Measurements from ENCODE around the gene CFAP221.
"Not testable (repeated sequence)": the region's sequence is repeated elsewhere in the genome, so short reads cannot be mapped to it uniquely, and the experiment has no call there.

The CFAP221 gene

GRCh38 chr2:119591523-119591922 is 47.3 kb downstream of the CFAP221 start:
- no peak for DNase-seq

- no peak for DNase-seq
Measured at GRCh38 chr2:119592436-119592835, 48.2 kb downstream of the CFAP221 start.

- DNase-seq = no peak
Measured at GRCh38 chr2:119596638-119597037, 52.4 kb downstream of the CFAP221 start.

- DNase-seq = no peak
Measured at GRCh38 chr2:119598596-119599263, 54.5 kb downstream of the CFAP221 start.

GRCh38 chr2:119599384-119599783 is 55.1 kb downstream of the CFAP221 start:
- DNase-seq = no peak

GRCh38 chr2:119605096-119605495 is 60.8 kb downstream of the CFAP221 start:
- no peak for DNase-seq

GRCh38 chr2:119606674-119607073 is 62.4 kb downstream of the CFAP221 start:
- DNase-seq = no peak

- DNase-seq = no peak
Measured at GRCh38 chr2:119608553-119608952, 64.3 kb downstream of the CFAP221 start.

- DNase-seq = no peak
Measured at GRCh38 chr2:119609337-119609736, 65.1 kb downstream of the CFAP221 start.

GRCh38 chr2:119614140-119614539 is 69.9 kb downstream of the CFAP221 start:
- DNase-seq = not testable (repeated sequence)

- DNase-seq = no peak
Measured at GRCh38 chr2:119616421-119616820, 72.2 kb downstream of the CFAP221 start.

- DNase-seq = no peak
Measured at GRCh38 chr2:119617455-119617854, 73.2 kb downstream of the CFAP221 start.

GRCh38 chr2:119618725-119619124 is 74.5 kb downstream of the CFAP221 start:
- DNase-seq = not testable (repeated sequence)

GRCh38 chr2:119625226-119625625 is 81.0 kb downstream of the CFAP221 start:
- DNase-seq = no peak

- DNase-seq = no peak
Measured at GRCh38 chr2:119629323-119629825, 85.1 kb downstream of the CFAP221 start.

GRCh38 chr2:119630121-119630520 is 85.9 kb downstream of the CFAP221 start:
- no peak for DNase-seq

- no peak for DNase-seq
Measured at GRCh38 chr2:119637371-119637770, 93.1 kb downstream of the CFAP221 start.

- no peak for DNase-seq
Measured at GRCh38 chr2:119638246-119638645, 94.0 kb downstream of the CFAP221 start.

- no peak for DNase-seq
Measured at GRCh38 chr2:119638685-119639554, 94.7 kb downstream of the CFAP221 start.

GRCh38 chr2:119641562-119642258 is 97.5 kb downstream of the CFAP221 start:
- peak; percentile 11 for DNase-seq

GRCh38 chr2:119644186-119644585 is 99.9 kb downstream of the CFAP221 start:
- no peak for DNase-seq

- no peak for DNase-seq
Measured at GRCh38 chr2:119645173-119645855, 101.1 kb downstream of the CFAP221 start.

GRCh38 chr2:119646149-119646548 is 101.9 kb downstream of the CFAP221 start:
- no peak for DNase-seq
